Measurements from ENCODE around the gene GHRHR.

Gene GHRHR

DNA sequence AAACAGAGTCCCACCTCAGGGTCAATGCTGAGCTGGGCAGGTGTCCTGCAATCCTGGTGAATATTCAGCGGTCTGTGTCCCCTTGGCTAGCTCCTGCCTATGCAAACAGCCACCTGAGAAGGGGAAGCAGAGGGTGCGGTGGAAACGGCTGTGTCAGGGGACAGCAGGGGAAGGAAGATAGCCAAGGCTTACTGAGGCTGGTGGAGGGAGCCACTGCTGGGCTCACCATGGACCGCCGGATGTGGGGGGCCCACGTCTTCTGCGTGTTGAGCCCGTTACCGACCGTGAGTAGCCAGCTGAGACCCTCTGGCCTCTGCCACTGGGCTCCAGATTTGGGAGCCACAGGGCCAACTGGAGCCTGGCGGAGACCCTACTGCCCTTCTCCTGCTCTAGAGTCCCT lies at the start of gene GHRHR:
Gene GHRHR, plus strand, starts transcription at position 112 of the 400 bp plus-strand sequence. Its CDS starts 116 bp downstream, at position 228.
- DNase-seq (ENCODE audit: low read depth in 1 of 2, low spot score in 1 of 2) = no peak

DNA sequence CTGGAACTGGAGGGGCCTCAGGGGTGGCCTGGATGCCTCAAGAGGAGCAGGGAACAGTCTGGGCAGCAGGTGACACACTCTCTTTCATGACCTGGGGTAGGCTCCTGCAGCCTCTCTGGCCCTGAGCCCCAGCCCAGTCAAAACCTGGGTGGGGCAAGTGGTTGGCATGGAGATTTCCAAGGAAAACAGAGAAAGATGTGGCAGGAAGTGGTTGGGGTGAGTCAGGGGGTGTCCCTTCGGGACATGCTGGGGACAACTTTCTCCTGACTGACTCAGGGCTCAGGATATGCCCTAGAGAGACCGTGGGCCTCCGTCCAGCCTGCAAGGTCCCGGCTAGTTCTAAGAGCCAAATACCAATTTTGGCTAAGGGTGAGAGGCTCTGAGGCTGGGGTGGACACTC lies 49.2 kb upstream of the GHRHR start:
- DNase-seq (ENCODE audit: low read depth in 1 of 2, low spot score in 1 of 2) = no peak

DNA sequence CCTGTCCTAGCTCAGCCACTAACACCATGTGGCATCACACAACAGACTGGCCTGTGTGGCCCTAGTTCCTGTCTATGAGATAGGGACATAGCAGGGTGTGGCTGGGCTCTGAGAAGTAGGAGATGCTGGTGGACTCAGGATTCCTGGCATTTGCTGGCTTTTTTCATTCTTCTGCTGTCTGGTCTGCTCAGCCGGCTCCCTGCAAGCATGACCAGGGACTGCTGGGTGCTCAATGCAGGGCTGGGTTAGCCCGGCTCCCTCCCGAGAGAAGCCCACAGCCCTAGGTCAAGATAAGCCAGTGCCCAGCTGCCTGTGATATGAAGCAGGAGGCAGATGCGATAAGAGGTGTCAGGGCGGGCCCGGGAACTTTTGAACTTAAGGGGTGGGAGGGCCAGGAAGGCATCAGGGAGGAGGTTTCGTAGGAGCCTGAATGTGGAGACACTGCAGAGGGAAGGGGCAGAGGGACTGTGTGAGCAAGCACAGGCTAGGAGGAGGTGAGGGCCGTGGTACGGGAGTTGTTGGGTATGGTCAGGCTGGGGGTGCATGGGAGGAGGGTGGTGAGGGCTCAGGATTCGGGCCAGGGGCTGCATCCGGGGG lies 48.6 kb upstream of the GHRHR start:
- DNase-seq (ENCODE audit: low read depth in 1 of 2, low spot score in 1 of 2) = no peak

DNA sequence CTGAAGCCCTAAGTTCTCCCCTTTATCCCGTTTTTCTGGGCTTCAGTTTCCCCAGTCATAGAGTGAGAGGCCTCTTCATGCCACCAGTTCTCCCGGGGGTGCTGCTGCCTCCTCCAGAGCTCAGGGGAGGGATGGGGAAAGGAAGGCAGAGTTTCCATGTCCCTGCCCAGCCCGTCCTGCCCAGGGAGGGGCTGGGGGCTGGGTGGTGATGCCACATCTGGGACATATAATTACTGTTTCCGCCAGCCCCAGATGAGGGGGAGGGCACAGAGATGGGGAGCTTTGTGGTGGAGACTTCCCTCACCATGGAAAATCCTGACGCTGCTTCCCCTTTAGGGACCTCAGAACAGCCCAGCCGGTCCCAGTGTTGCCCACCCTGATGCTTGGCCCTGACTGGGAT lies 48.0 kb upstream of the GHRHR start:
- DNase-seq (ENCODE audit: low read depth in 1 of 2, low spot score in 1 of 2) = no peak

DNA sequence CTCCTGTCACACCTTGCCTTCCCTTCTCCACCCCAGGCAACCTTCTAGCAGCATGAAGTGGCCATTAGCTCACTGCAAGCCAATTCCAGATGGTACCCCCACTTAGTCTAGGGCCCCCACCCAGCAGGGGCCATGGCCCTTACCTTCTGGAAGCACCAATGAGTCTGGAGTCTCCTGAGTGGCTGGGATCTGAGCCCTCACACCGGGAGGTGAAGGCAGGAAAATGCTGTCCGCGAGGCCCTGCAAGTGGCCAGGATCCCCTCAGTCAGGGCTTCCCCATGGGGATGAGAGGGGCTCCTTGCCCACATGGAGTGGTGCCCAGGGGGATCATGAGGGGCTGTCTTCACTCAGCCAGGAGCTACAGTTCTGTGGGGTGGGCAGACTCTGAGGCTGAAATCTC lies 47.5 kb upstream of the GHRHR start:
- DNase-seq (ENCODE audit: low read depth in 1 of 2, low spot score in 1 of 2) = no peak

DNA sequence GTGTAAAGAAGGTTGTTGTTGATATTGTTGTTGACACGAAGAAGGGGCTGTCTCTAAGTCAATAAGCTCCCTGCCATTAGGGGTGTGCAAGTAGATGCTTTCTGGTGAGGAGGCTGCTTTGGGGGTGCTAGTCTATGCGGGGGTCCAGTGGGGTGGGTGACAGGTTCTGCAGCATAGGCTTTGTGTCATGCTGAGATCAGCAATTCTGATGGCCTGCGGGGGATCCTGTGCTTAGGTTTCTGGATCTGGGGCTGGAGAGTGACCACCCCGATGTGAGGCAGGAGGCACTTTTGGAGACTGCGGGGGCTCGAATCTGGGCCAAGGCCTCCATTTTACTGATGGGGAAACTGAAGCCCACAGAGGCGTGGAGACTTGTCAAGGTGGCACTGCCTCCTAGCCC lies 47.0 kb upstream of the GHRHR start:
- DNase-seq (ENCODE audit: low read depth in 1 of 2, low spot score in 1 of 2) = no peak

DNA sequence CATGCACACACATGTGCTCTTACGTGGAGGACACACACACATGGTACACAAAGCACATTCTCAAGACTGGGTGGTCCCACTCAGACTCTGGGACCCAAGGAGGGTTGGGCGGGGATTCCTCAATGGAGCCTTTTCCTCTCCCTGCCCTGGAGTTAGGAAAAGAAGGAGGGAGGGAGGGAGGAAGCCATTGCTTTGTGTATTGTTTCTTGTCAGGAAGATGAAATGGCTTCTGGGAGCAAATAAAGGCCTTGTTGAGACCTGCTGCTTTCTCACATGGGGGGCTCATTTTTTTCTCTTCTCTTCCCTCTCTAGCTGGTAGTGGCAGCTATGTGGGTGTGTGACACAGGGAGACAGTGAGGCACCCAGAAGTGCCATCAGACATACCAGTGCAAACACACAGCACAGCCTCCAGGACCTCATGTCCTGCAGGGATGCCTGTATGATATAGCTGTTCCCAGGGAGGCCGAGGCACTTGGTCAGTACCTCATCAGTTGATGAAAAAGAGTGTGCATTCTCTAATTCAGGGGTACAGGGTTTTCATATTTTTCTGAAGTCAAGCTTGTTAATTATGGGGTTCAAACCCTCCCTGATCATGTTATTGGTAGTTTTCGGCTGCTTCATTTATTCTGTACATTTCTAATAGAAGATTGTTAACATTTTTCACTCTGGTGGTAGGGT lies 46.4 kb upstream of the GHRHR start:
- DNase-seq (ENCODE audit: low read depth in 1 of 2, low spot score in 1 of 2) = no peak

DNA sequence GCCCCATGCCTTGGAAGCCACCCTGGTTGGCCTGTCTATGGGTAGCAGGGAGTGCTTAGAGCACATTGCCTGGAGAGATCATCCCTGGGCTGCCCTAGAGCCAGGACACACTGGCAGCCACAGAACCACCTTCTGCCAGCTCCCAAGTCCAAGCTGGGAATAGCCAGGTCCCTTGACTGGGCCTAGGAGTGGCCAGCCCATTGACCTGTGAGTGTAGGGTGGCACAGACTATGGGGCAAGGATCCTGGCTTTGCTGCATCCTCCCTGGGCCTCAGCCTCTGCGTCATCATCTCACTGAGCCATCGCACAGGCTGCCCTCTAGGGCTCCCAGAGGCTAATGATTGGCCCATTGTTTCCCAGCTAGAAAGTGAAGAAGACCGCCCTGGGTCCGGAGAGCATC lies 45.1 kb upstream of the GHRHR start:
- no peak for DNase-seq (ENCODE audit: low read depth in 1 of 2, low spot score in 1 of 2)

DNA sequence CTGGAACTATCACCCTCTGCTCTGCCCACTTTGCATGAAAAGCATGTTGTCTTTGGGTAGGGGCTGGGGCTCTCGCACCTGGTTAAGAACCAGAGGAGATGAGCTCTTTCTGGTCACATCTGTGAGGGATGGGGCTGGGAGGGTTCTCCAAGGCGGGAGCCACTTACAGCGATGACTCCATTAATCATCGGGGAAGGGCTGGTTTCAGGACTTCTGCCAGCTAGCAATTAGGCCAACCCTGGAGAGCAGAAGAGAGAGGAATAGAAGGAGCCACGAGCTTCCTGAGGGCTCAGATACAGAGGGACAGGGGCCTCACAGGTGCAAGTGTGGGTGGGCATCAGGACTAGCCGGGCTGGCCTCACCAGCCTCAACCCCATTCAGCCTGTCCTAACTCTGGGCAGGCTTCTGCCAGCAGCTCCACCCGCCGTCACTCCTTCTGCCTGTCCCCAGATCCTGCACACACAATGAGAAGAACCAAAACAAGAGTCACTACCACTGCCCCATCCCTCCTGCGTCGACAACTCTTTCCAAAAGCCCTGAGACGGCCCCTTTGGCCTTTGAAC lies 43.7 kb upstream of the GHRHR start:
- DNase-seq (ENCODE audit: low read depth in 1 of 2, low spot score in 1 of 2) = no peak

DNA sequence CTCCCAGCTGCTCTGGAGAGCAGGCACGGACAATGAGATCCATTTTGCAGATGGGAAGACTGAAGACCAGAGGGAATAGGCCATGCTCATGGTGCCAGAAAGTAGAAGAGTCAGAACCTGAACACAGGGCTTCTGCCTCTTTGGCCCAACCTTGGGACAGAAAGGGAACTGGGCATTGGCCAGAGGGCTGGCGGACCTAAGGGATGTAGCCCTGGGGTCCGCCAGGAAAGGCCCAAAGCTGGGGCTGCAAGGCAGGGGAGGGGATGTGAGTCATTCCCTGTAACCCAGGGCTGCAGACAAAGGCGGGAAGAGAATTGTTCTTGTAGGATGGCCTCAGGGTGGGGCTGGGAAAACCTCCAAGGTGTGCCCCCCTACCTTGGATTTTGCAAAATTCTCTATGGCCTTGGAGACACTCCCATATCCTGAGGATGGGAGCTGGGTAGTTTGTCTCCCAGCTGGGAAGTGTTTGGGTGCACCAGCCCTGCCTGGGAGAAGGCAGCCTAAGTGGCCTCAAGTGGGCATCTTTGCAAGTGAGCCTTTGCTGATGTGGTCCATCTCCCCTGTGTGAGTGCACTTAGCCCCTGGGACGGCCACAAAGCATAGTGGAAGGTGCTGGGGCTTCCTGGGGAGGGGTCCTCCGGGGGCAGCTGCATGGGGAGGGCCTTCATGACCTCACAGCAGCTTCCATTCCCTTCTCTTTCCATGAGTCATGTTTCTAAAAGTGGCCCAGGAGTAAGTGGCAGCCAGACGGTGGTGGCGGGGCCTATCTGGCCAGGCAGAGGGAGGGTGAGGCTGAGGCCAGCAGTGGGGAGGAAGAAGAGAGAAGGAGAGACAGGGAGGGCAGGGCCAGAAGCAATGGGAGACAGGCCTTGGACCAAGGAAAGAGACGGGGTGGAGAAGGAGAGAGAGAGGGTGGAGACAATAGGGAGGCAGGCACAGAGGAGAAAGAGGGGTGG lies 42.9 kb upstream of the GHRHR start:
- no peak for DNase-seq (ENCODE audit: low read depth in 1 of 2, low spot score in 1 of 2)

DNA sequence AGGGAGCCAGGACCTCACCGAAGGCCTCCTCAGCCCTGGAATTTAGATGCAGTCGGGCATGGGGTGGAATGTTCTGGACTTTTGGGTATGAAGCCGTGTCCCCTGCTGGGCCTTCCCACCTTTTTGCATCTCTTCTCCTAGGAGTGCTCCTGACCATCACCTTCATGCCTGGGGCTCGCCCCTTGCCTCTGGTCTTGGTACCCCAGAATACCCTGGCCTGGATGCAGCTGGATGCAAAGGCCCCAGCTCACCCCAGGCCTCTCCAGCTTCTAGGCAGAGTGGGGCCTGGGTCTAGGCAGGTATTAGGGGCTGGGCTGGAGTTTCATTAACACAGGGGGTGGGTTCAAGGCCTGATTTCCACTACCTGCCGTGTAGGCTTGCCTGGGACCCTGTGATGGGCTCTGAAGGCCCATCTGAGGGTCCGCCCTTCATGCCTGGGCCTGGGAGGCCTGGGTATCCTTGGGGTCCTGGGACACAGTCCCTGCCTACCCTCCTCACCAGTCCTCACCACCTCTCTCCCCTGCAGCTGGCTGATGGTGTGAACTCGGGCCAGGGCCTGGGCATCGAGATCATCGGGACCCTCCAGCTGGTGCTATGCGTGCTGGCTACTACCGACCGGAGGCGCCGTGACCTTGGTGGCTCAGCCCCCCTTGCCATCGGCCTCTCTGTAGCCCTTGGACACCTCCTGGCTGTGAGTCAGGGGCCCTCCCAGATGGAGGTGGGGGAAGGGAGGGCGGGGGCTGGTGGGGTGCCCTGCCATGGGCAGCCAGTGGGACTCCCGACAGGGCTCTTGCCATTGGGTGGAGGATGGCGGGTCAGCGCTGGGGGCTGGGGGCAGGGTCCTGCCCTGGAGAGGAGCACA lies 42.0 kb upstream of the GHRHR start:
- DNase-seq (ENCODE audit: low read depth in 1 of 2, low spot score in 1 of 2) = no peak

DNA sequence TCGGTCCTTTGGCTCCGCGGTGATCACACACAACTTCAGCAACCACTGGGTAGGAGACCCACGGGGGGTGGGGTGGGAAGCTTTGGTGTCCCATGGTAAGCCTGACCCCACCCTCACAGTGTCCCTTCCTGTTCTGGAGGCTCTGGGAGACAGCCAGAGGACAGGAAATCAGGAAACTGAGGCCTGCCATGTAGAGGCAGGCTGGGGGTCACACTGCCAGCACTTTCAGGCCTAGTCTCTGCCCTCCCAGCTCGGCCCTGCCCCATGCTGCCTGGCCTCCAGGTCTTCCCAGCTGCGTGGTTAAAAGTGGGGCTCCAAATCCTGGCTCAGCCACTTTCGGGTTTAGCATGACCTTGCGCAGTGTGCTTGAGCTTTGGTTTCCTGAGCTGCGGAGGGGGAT lies 41.2 kb upstream of the GHRHR start:
- DNase-seq (ENCODE audit: low read depth in 1 of 2, low spot score in 1 of 2) = no peak

DNA sequence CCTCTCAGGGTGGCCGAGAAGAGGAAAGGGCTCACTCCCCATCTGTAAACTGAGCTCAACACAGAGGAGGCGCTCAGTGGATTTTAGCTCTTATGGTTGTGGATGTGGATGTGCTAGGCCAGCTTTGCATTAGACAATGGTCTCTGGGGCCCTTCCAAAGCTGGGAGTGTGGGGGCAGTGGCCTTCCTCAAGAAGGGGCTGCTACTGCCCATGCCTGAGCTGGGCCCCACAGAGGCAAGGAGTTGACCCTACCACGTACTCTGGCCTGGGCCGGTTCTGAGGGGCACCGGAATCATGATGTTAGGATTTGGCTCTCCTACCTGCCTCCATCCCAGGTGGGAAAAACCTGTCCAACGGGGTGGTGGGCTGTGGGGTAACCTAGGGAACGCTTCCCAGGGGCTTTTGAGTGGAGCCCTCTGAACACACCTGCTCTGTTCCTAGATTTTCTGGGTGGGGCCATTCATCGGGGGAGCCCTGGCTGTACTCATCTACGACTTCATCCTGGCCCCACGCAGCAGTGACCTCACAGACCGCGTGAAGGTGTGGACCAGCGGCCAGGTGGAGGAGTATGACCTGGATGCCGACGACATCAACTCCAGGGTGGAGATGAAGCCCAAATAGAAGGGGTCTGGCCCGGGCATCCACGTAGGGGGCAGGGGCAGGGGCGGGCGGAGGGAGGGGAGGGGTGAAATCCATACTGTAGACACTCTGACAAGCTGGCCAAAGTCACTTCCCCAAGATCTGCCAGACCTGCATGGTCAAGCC lies 40.6 kb upstream of the GHRHR start:
- no peak for DNase-seq (ENCODE audit: low read depth in 1 of 2, low spot score in 1 of 2)

DNA sequence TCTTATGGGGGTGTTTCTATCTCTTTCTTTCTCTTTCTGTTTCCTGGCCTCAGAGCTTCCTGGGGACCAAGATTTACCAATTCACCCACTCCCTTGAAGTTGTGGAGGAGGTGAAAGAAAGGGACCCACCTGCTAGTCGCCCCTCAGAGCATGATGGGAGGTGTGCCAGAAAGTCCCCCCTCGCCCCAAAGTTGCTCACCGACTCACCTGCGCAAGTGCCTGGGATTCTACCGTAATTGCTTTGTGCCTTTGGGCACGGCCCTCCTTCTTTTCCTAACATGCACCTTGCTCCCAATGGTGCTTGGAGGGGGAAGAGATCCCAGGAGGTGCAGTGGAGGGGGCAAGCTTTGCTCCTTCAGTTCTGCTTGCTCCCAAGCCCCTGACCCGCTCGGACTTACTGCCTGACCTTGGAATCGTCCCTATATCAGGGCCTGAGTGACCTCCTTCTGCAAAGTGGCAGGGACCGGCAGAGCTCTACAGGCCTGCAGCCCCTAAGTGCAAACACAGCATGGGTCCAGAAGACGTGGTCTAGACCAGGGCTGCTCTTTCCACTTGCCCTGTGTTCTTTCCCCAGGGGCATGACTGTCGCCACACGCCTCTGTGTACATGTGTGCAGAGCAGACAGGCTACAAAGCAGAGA lies 39.9 kb upstream of the GHRHR start:
- DNase-seq (ENCODE audit: low read depth in 1 of 2, low spot score in 1 of 2) = no peak

DNA sequence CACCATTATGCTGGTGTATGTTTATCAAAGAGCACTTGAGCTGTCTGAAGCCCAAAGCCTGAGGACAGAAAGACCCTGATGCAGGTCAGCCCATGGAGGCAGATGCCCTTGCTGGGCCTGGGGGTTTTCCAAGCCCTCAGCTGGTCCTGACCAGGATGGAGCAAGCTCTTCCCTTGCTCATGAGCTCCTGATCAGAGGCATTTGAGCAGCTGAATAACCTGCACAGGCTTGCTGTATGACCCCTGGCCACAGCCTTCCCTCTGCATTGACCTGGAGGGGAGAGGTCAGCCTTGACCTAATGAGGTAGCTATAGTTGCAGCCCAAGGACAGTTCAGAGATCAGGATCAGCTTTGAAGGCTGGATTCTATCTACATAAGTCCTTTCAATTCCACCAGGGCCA lies 39.1 kb upstream of the GHRHR start:
- DNase-seq (ENCODE audit: low read depth in 1 of 2, low spot score in 1 of 2) = no peak

DNA sequence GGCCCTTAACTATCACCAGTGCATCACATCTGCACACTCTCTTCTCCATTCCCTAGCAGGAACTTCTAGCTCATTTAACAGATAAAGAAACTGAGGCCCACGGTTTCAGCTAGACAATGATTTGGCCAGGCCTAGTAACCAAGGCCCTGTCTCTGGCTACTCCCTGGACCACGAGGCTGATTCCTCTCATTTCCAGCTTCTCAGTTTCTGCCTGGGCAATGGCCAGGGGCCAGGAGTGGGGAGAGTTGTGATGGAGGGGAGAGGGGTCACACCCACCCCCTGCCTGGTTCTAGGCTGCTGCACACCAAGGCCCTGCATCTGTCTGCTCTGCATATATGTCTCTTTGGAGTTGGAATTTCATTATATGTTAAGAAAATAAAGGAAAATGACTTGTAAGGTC lies 38.6 kb upstream of the GHRHR start:
- DNase-seq (ENCODE audit: low read depth in 1 of 2, low spot score in 1 of 2) = no peak

DNA sequence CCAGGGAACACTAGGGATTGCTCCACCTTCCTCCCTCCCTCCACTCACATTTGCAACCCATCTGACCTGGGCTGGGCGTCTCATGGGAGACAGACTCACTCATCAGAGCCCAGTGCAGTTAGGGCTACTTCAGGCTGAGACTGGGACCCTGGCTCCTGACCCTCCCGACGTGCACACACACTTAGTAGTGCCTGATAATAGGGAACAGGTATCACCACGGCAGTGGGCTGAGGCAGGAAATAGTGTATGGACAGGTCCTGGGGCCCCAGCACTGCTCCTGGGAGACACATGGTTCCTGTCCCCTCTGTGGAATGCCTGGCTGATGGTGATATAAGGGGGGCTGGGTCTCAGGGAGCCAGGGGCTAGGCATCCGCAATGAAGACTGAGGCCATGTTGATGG lies 37.8 kb upstream of the GHRHR start:
- no peak for DNase-seq (ENCODE audit: low read depth in 1 of 2, low spot score in 1 of 2)

DNA sequence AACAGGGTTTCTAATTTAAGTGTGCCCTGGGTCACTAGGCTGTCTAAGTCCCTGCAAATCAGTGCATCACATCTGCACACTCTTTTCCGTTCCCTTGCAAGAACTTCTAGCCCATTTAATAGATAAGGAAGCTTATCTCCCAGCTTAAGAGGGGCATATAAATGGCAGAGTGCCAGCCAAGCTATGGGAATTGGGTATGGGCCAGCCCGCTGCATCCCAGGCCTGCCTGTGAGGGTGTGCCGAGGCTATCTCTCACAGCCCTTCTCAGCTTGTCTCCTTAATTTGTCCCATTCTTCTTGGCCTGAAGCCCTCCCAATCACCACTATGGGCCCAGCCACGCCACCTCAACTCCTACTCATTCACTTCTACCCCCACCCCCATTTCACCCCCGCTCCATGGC lies 37.4 kb upstream of the GHRHR start:
- DNase-seq (ENCODE audit: low read depth in 1 of 2, low spot score in 1 of 2) = no peak

DNA sequence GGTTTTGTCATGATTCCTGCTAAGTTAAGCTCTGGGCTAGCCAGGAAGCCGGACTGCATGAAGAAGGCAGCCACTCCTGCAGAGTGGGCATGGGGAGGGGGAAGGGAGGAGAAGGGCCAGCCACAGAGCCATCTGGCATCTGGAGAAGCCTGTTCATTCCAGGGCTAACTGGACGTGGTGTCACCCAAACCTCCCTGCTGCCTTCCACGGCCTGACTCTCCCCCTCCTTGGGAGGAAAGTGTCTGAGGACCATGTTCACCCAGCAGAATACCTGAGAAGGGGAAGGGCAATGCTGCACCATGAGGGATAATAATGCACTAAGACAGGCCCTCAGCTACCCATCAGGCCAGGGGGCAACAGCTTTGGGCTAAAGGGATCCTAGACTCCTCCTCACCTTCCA lies 36.7 kb upstream of the GHRHR start:
- DNase-seq (ENCODE audit: low read depth in 1 of 2, low spot score in 1 of 2) = no peak

DNA sequence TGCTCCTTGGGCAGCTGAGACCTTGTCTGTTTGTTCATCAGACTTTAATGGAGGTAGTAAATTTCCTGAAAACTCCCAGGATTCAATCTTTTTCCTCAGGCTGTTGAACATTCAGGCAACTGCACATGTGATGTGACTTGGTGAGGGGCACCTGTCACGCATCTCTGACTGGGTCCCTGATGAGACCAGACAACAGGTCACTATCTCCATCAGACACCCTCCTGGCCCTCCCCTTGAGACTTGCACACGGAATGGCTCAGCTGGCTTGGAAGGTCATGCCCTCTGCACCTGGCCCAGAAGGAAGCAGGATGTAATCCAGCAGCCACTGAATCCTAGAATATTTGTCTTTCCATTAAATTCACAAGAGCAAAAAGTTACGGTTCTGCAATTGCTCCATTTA lies 36.2 kb upstream of the GHRHR start:
- no peak for DNase-seq (ENCODE audit: low read depth in 1 of 2, low spot score in 1 of 2)
